ENCODE data around the gene MAPK1IP1L. TPM values are rescaled to one million over a fixed set of nuclear protein-coding genes. Genes with fewer than 3 reads are reported as not detected.

MAPK1IP1L gene
- total and polyA plus RNA-seq, 9 donors = 35.6 to 130 (median 75.6) TPM

DNA sequence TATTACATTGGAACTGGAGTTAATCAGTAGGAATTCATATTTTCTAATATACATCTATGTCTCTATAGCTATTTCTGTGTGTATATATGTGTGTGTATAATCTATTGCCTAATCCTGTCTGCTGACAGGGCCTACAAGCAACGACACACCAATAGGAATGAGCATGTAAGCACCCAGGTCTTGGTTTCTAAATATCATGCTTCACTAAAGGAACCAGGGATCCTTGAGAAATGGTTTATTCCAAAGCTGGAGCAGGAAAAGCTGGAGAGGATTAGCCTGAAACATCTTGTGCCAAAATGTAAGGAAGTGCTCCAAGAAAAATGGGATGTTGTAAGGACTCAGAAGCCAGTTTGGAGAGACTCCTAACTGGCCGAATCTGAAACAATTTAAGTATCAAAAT lies 48.3 kb downstream of the MAPK1IP1L start:
- TF ChIP-seq EP300 (IDR thresholded peaks at IDR 0.05) = no peak
- TF ChIP-seq POLR2A (IDR thresholded peaks at IDR 0.05) = no peak
- no peak for TF ChIP-seq CTCF (IDR thresholded peaks at IDR 0.05)
- peaks cover 25% of the 10 kb centered on the region for H3K4me1 ChIP-seq (ENCODE audit: insufficient read depth)
- H3K4me3 ChIP-seq = no peak overlapping the region
- no peaks in the 10 kb centered on the region for H3K36me3 ChIP-seq
- peak overlapping the region; percentile 30 to 41 for H3K27ac ChIP-seq
- no peaks in the 10 kb centered on the region for H3K9me3 ChIP-seq
- no peak for DNase-seq
- H3K27me3 ChIP-seq = no peaks in the 10 kb centered on the region
- WGBS, 3 donors = 14 to 19% (median 18%) methylated on average over 2 of the region's 2 CpGs
- intact Hi-C loops (cut with DNase I) = loop anchor here in 2 of 4 donors (10.0 kb wide), 1 partner anchor 55 kb away; no protein-coding TSS in a partner anchor

- no peak for TF ChIP-seq POLR2A (IDR thresholded peaks at IDR 0.05)
- TF ChIP-seq EP300 (IDR thresholded peaks at IDR 0.05) = no peak
- TF ChIP-seq CTCF (IDR thresholded peaks at IDR 0.05) = no peak
- intact Hi-C loops (cut with DNase I) = no loop called here
- H3K9me3 ChIP-seq = no peaks in the 10 kb centered on the region
- H3K36me3 ChIP-seq = no peaks in the 10 kb centered on the region
- H3K4me1 ChIP-seq (ENCODE audit: insufficient read depth) = peaks cover 30% of the 10 kb centered on the region
- no peak for DNase-seq
- H3K27me3 ChIP-seq = no peaks in the 10 kb centered on the region
- no peak overlapping the region for H3K4me3 ChIP-seq
- H3K27ac ChIP-seq = peak overlapping the region; percentile 7 to 91
- WGBS, 3 donors = 93 to 95% (median 93%) methylated on average over 5 of the region's 5 CpGs
Measured at GRCh38 chr14:55101698-55102097, 50.3 kb downstream of the MAPK1IP1L start.

- Histone ChIP-seq H3K9me3 (no peaks in the 10 kb centered on the region), H3K36me3 (no peaks in the 10 kb centered on the region), H3K27me3 (no peaks in the 10 kb centered on the region), H3K4me1 (ENCODE audit: insufficient read depth) (peaks cover 34% of the 10 kb centered on the region), H3K4me3 (no peak overlapping the region), H3K27ac (peak overlapping the region in 1 of 2 donors; percentile 91)
- peak; percentile 73 to 80 (median 79) for DNase-seq
- TF ChIP-seq POLR2A (IDR thresholded peaks at IDR 0.05) (no peak), CTCF (IDR thresholded peaks at IDR 0.05) (no peak), EP300 (IDR thresholded peaks at IDR 0.05) (peak; percentile 35)
- WGBS, 3 donors = 2 to 5% (median 5%) methylated on average over 7 of the region's 7 CpGs
- intact Hi-C loops (cut with DNase I) = no loop called here
Measured at GRCh38 chr14:55102141-55102621, 50.7 kb downstream of the MAPK1IP1L start.

DNA sequence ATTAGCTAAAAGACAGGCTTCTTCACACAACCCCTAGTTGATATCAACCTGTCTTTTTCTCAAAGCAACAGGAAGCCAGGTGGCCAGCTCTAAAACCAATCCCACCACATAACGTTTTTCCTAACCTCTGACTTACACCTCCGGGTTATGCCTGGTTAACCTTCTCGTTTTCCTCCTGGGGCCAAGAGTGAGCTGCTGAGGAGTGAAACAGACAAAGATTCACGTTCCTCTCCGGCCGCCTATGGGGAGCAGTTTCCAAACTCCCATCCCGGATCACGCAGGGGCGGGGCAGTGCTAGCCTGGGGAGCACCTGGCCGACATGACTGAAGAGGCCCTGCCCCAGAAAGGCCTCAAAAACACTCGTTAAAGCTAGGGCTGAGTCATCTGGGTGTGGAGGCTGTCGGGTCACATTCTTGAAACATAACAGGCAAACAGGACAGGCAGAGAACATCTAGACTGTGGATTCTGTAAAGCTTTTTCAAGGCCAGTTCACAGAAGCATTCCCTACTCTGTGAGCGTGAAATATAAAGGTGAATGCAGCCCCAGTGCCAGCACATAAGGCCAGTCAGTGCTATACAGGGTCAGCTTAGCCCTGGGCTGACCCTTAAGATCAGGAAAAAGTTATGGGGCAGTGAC lies 51.7 kb downstream of the MAPK1IP1L start:
- no peak overlapping the region for H3K4me3 ChIP-seq
- 7 to 14% (median 13%) methylated on average over 13 of the region's 13 CpGs for WGBS, 3 donors
- H3K27me3 ChIP-seq = no peaks in the 10 kb centered on the region
- peaks cover 37% of the 10 kb centered on the region for H3K4me1 ChIP-seq (ENCODE audit: insufficient read depth)
- intact Hi-C loops (cut with DNase I) = no loop called here
- H3K36me3 ChIP-seq = no peaks in the 10 kb centered on the region
- H3K9me3 ChIP-seq = no peaks in the 10 kb centered on the region
- peak; percentile 80 to 88 (median 85) for DNase-seq
- no peak for TF ChIP-seq CTCF (IDR thresholded peaks at IDR 0.05)
- TF ChIP-seq EP300 (IDR thresholded peaks at IDR 0.05) = no peak
- no peak for TF ChIP-seq POLR2A (IDR thresholded peaks at IDR 0.05)
- peak overlapping the region; percentile 80 to 91 for H3K27ac ChIP-seq
